ENCODE measurements around the gene APOA4.

DNA sequence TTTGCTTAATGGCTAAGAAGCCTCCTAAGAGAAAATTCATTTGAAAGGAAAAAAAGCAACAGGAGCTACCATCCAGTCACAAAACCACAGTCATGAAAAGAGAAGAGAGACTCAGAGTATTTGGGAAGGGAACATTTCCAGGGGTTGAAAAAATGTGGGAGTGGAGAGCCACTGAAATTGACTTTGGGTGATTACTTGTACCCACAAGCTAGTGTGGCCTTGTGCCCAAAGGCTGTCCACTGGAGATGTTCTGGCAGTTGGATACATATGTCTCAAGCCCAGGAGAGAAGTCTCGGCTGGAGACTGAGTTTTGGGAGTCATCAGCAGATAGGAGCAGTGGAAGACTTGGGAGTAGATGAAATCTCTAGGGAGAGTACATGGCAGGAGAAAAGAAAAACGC lies 28.3 kb downstream of the APOA4 start:
- TF ChIP-seq, protein P1, sequence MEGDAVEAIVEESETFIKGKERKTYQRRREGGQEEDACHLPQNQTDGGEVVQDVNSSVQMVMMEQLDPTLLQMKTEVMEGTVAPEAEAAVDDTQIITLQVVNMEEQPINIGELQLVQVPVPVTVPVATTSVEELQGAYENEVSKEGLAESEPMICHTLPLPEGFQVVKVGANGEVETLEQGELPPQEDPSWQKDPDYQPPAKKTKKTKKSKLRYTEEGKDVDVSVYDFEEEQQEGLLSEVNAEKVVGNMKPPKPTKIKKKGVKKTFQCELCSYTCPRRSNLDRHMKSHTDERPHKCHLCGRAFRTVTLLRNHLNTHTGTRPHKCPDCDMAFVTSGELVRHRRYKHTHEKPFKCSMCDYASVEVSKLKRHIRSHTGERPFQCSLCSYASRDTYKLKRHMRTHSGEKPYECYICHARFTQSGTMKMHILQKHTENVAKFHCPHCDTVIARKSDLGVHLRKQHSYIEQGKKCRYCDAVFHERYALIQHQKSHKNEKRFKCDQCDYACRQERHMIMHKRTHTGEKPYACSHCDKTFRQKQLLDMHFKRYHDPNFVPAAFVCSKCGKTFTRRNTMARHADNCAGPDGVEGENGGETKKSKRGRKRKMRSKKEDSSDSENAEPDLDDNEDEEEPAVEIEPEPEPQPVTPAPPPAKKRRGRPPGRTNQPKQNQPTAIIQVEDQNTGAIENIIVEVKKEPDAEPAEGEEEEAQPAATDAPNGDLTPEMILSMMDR (conservative IDR thresholded peaks at IDR 0.05), result no peak
- TF ChIP-seq ZFX (IDR thresholded peaks at IDR 0.05), result no peak
